NCI-H524 treated with DMSO at 0.1 percent for 48 hours (cell line): ENCODE data around the gene SYT4.

Source experiments
- DNase-seq: peaks from one replicate; lab custom pipeline; 2025; lab: John Stamatoyannopoulos, UW

The SYT4 gene

DNA sequence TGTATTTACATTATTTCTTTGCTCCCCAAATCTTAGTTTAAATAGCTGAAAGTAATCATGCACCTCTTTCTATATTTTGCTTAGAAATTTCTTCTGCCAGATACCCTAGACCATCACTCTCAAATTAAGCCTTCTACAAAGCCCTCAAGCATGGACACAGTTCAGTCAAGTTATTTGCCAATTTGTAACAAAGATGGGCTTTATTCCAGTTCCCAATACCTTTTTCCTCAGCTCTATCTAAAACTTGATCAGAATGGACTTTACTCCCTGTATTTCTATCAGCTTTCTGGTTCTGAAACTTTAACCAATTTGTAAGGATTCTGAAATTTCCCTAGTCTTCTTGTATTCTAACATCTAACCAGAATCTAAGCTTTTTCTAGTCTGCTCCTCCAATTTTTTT, 56.6 kb downstream of the SYT4 start:
- no peak for DNase-seq
